CD8-positive, alpha-beta memory T cell (primary cell): ENCODE data around the gene ALG6. TPM values are rescaled to one million over a fixed set of nuclear protein-coding genes. Genes with fewer than 3 reads are reported as not detected.

ENCODE experiments used
- CTCF ChIA-PET: fragments of 350-600 bp; sonication (Branson Sonifier 250); formaldehyde crosslinking; loops from one replicate; lab custom pipeline; 2021; ENCODE audit warnings: antibody characterized with exemption; lab: Charles Lee
- POLR2A ChIA-PET: fragments of 350-600 bp; sonication (Branson Sonifier 250); formaldehyde crosslinking; loops from one replicate; lab custom pipeline; 2021; ENCODE audit warnings: antibody characterized with exemption; lab: Charles Lee
- DNase-seq, 5 donors: peaks; one replicate each; pipeline versions ENCODE4 v3.0.0 to v3.0.0-alpha.2; 2020 to 2022; ENCODE audit warnings: mixed read lengths in 1 of 5
- H3K27ac ChIP-seq: one replicate; pipeline ENCODE4 v1.7.0; 2013; ENCODE audit warnings: low read depth, mild to moderate bottlenecking, low read length, moderate library complexity
- H3K27me3 ChIP-seq: 2 replicates; pipeline ENCODE4 v1.7.0; 2013; ENCODE audit warnings: low read length, mild to moderate bottlenecking; ENCODE audit not compliant: insufficient read depth, poor library complexity, severe bottlenecking
- H3K36me3 ChIP-seq: 2 replicates; pipeline ENCODE4 v1.7.0; 2013; ENCODE audit warnings: mild to moderate bottlenecking, low read length, moderate library complexity; ENCODE audit not compliant: insufficient read depth
- H3K4me1 ChIP-seq: 2 replicates; pipeline ENCODE4 v1.7.0; 2013; ENCODE audit warnings: mild to moderate bottlenecking, low read length, moderate library complexity; ENCODE audit not compliant: insufficient read depth
- H3K4me3 ChIP-seq: 2 replicates; pipeline ENCODE4 v1.7.0; 2013; ENCODE audit warnings: mild to moderate bottlenecking, low read length
- H3K9me3 ChIP-seq: 2 replicates; pipeline ENCODE4 v1.7.0; 2013; ENCODE audit warnings: mild to moderate bottlenecking, low read length
- H3K27ac Mint-ChIP-seq, 8 donors: one replicate each; pipeline ENCODE4 v1.8.0; 2020 to 2021; ENCODE audit warnings: mixed read lengths in 8 of 8, mild to moderate bottlenecking in 6 of 8, inconsistent platforms in 3 of 8, moderate library complexity in 3 of 8
- H3K27me3 Mint-ChIP-seq, 2 donors: one replicate each; pipeline ENCODE4 v1.8.0; 2020 to 2021; ENCODE audit warnings: mixed read lengths in 2 of 2, mild to moderate bottlenecking in 1 of 2, moderate library complexity in 1 of 2
- H3K36me3 Mint-ChIP-seq, 3 donors: one replicate each; pipeline ENCODE4 v1.8.0; 2020 to 2021; ENCODE audit warnings: mixed read lengths in 3 of 3, inconsistent platforms in 1 of 3, mild to moderate bottlenecking in 1 of 3
- H3K4me1 Mint-ChIP-seq, 3 donors: one replicate each; pipeline ENCODE4 v1.8.0; 2020 to 2021; ENCODE audit warnings: mixed read lengths in 3 of 3, inconsistent platforms in 1 of 3, mild to moderate bottlenecking in 1 of 3
- H3K4me3 Mint-ChIP-seq, 7 donors: one replicate each; pipeline ENCODE4 v1.8.0; 2020 to 2021; ENCODE audit warnings: mixed read lengths in 7 of 7, mild to moderate bottlenecking in 6 of 7, moderate library complexity in 4 of 7, inconsistent platforms in 2 of 7
- H3K9me3 Mint-ChIP-seq, 5 donors: one replicate each; pipeline ENCODE4 v1.8.0; 2020 to 2022; ENCODE audit warnings: mixed read lengths in 5 of 5, mild to moderate bottlenecking in 3 of 5, moderate library complexity in 2 of 5, inconsistent platforms in 1 of 5
- polyA plus RNA-seq: library from polyadenylated mRNA; unstranded; fragments of 300-500 nt; fragmentation: Illumina TruSeq; gene quantifications from one replicate; pipeline ENCODE4 v1.2.3, GENCODE V29; 2021
- total RNA-seq, 2 experiments: library from RNA; stranded (reverse); gene quantifications; one replicate each; pipeline ENCODE4 v1.2.3, GENCODE V29; 2021

ALG6 gene
- total and polyA plus RNA-seq, 3 experiments from 2014 or later, result 21.2 to 25.6 (median 24.6) TPM

DNA sequence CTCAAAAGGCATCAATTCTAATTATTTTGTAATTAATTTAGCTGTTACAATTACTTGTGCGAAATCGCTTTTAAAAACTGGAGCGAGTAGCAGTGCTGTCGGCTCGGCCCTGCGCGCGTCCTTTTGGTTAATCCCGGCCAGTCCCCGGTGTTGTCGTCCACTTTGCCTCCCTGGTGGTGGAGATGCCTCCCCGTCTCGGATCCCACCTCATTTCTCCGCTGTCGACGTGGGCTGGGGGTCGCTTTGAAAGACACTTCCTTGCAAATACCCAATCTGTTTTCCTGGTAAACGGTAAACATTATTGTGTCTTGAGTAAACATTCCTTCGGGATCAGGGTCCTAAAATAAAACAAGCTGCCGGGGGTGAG lies 41.3 kb upstream of the ALG6 start:
- no peaks in the 10 kb centered on the region for H3K9me3 ChIP-seq
- POLR2A ChIA-PET, result no interaction called here
- peaks cover 32 to 44% (median 40%) of the 10 kb centered on the region in 3 donors for H3K4me1 Mint-ChIP-seq

DNA sequence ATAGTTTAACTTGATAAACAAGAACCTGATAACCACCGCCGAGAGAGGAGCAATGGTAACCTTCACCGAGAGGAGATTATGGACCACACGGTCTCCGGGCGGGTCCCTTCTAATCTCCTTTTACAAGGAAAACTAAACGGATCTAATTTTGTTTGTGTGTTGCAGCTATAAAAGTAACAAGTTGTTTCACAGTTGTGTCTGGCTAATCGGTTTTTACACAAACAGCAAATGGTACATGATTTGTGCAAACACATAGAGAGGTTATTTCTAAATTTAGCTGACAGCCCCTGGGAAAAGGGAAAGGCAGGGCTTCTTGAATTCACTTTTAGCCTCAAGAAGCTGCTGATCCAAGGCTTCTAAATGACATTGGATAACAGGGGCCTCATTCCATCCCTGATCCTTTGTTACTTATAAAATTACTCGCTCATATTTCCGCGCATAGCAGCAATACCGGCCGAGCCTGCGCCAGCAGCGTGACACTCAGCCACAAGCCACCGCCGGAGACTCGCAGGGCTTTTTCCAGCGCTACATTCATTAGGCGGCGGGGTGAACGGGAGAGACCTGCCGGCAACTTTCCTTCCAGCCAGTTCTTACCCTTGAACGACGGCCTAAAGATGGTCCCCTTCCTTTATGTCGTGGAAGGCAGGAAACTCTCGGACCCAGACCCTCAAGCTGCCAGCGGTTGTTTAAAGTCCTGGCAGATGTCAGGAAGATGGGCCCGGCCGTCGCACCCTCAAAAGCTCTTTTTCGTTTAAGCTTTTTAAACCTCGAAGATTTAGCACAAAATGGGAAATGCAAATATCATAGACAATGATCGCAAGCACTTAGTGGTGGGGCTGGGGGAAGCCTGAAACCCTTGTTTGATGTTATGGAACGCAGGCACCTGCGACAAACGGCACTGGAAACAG lies 40.7 kb upstream of the ALG6 start:
- CTCF ChIA-PET, result no interaction called here
- Histone ChIP-seq H3K4me3 (no peak overlapping the region), H3K27me3 (peaks cover 72% of the 10 kb centered on the region), H3K4me1 (peaks cover 16% of the 10 kb centered on the region), H3K9me3 (no peaks in the 10 kb centered on the region), H3K36me3 (no peaks in the 10 kb centered on the region), H3K27ac (no peak overlapping the region)
- Mint-ChIP-seq H3K9me3 (peaks cover 5 to 52% (median 36%) of the 10 kb centered on the region in 5 donors), H3K36me3 (peaks cover 0 to 7% (median 1%) of the 10 kb centered on the region in 3 donors), H3K27ac (peak overlapping the region in 5 of 8 donors; percentile 15 to 69 (median 56)), H3K4me1 (peaks cover 26 to 39% (median 33%) of the 10 kb centered on the region in 3 donors), H3K27me3 (peaks cover 73 to 76% of the 10 kb centered on the region in 2 donors), H3K4me3 (peak overlapping the region in 4 of 7 donors; percentile 24 to 53 (median 39))
- DNase-seq, result no peak
- POLR2A ChIA-PET, result no interaction called here

More for the DNA sequence above, 41.3 kb upstream of the ALG6 start:
- peaks cover 76 to 79% of the 10 kb centered on the region in 2 donors for H3K27me3 Mint-ChIP-seq
- peaks cover 9 to 58% (median 42%) of the 10 kb centered on the region in 5 donors for H3K9me3 Mint-ChIP-seq
- peaks cover 0 to 7% (median 6%) of the 10 kb centered on the region in 3 donors for H3K36me3 Mint-ChIP-seq
- H3K27ac ChIP-seq, result no peak overlapping the region
- H3K27ac Mint-ChIP-seq, result peak overlapping the region in 3 of 8 donors; percentile 61 to 69 (median 64)
- peaks cover 17% of the 10 kb centered on the region for H3K4me1 ChIP-seq
- H3K36me3 ChIP-seq, result no peaks in the 10 kb centered on the region
- peak overlapping the region in 3 of 7 donors; percentile 24 to 53 (median 32) for H3K4me3 Mint-ChIP-seq
- CTCF ChIA-PET, result no interaction called here
- no peak overlapping the region for H3K4me3 ChIP-seq
- no peak for DNase-seq
- peaks cover 74% of the 10 kb centered on the region for H3K27me3 ChIP-seq

DNA sequence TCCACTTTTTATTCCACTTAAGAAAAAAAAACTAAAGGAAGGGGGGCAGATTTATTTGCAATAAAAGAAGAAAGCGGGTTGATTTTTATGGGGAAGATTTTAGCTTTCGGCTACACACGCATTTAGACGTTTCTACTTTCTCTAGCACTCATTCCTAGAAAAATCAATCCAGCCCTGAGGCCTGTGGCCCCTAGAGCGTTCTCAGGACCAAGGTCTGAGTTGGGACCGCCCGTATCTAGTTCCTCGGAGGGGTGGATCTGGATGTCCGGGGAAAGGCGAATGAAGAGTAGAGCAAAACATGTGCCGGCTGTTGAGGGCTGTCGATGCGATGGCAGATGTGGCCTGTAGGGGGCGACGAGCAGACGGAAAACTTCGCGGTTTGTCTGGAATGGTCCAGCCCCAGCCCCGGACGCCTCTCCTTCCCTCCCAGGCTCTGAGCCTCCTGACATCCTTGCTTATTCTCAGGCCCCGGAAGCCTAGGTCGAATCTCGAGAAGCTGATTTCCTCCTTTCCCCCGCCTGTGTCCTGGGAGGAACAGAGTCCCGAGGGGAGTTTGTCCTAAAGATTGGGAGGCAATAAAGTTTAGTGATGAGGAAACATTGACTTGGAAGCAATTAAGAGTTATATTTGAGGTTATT lies 39.9 kb upstream of the ALG6 start:
- no peak overlapping the region for H3K4me3 ChIP-seq
- ChIA-PET POLR2A (no interaction called here), CTCF (no interaction called here)
- peak overlapping the region in 5 of 8 donors; percentile 15 to 69 (median 56) for H3K27ac Mint-ChIP-seq
- H3K36me3 ChIP-seq, result no peaks in the 10 kb centered on the region
- peaks cover 0 to 7% (median 0%) of the 10 kb centered on the region in 3 donors for H3K36me3 Mint-ChIP-seq
- H3K27me3 Mint-ChIP-seq, result peaks cover 76 to 78% of the 10 kb centered on the region in 2 donors
- peaks cover 4 to 50% (median 34%) of the 10 kb centered on the region in 5 donors for H3K9me3 Mint-ChIP-seq
- H3K4me3 Mint-ChIP-seq, result peak overlapping the region in 5 of 7 donors; percentile 6 to 46 (median 24)
- H3K27ac ChIP-seq, result no peak overlapping the region
- peak in 1 of 5 donors; percentile 9 for DNase-seq
- peaks cover 22 to 37% (median 27%) of the 10 kb centered on the region in 3 donors for H3K4me1 Mint-ChIP-seq
- H3K27me3 ChIP-seq, result peaks cover 68% of the 10 kb centered on the region
- H3K4me1 ChIP-seq, result peaks cover 9% of the 10 kb centered on the region
- no peaks in the 10 kb centered on the region for H3K9me3 ChIP-seq

DNA sequence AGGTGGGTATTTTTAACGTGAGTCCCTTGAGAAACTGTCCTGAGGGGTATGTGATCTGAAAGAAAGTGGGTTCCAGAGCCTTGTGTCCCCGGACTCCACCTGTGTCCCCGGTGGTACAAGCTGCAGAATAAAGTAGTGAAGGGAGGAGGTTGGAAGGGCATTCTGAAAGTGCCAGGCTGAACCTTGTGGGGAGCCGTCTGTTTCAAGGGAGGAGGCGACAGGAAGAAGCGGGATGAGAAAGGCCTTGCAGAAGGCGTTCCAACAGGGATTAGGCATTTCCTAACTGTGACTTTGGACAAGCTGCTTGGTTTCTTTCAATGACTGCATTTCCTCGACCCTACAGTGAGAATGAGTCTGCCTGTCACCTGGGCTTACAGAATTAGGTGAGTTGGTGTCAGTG lies 39.3 kb upstream of the ALG6 start:
- Mint-ChIP-seq H3K9me3 (peaks cover 4 to 50% (median 34%) of the 10 kb centered on the region in 5 donors), H3K27ac (peak overlapping the region in 3 of 8 donors; percentile 31 to 69 (median 65)), H3K36me3 (peaks cover 0 to 7% (median 0%) of the 10 kb centered on the region in 3 donors), H3K4me1 (peaks cover 22 to 37% (median 27%) of the 10 kb centered on the region in 3 donors), H3K4me3 (peak overlapping the region in 3 of 7 donors; percentile 0 to 79 (median 24)), H3K27me3 (peaks cover 76 to 84% of the 10 kb centered on the region in 2 donors)
- DNase-seq, result no peak
- Histone ChIP-seq H3K9me3 (no peaks in the 10 kb centered on the region), H3K4me3 (no peak overlapping the region), H3K4me1 (peaks cover 9% of the 10 kb centered on the region), H3K36me3 (no peaks in the 10 kb centered on the region), H3K27me3 (peaks cover 68% of the 10 kb centered on the region), H3K27ac (no peak overlapping the region)
- CTCF ChIA-PET, result no interaction called here
- POLR2A ChIA-PET, result no interaction called here

DNA sequence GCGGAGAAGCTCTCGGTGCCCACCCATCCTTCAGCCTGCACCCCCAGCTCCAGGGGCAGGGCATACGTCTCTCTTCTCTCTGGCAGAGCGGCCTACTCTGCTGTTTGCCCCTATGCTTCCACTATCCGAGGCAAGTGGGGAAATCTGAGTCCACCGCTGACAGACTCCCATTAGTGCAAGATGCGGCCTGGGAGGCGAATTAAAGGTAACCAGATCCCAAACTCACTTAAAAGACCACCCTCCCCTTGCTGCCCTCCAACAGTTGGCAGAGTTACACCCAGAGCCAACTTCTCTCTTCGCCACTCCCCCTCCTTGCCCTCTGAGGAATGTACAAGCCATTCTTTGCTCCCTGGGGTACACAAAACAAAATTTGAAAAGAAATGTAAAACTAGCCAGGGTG lies 38.6 kb upstream of the ALG6 start:
- POLR2A ChIA-PET, result no interaction called here
- Mint-ChIP-seq H3K4me3 (peak overlapping the region in 1 of 7 donors; percentile 63), H3K4me1 (peaks cover 19 to 33% (median 22%) of the 10 kb centered on the region in 3 donors), H3K27ac (peak overlapping the region in 1 of 8 donors; percentile 69), H3K9me3 (peaks cover 4 to 47% (median 34%) of the 10 kb centered on the region in 5 donors), H3K27me3 (peaks cover 72 to 84% of the 10 kb centered on the region in 2 donors), H3K36me3 (peaks cover 0 to 7% (median 0%) of the 10 kb centered on the region in 3 donors)
- DNase-seq, result no peak
- no peaks in the 10 kb centered on the region for H3K9me3 ChIP-seq
- peaks cover 68% of the 10 kb centered on the region for H3K27me3 ChIP-seq
- H3K4me1 ChIP-seq, result peaks cover 9% of the 10 kb centered on the region
- H3K36me3 ChIP-seq, result no peaks in the 10 kb centered on the region
- no peak overlapping the region for H3K4me3 ChIP-seq
- CTCF ChIA-PET, result no interaction called here
- no peak overlapping the region for H3K27ac ChIP-seq

DNA sequence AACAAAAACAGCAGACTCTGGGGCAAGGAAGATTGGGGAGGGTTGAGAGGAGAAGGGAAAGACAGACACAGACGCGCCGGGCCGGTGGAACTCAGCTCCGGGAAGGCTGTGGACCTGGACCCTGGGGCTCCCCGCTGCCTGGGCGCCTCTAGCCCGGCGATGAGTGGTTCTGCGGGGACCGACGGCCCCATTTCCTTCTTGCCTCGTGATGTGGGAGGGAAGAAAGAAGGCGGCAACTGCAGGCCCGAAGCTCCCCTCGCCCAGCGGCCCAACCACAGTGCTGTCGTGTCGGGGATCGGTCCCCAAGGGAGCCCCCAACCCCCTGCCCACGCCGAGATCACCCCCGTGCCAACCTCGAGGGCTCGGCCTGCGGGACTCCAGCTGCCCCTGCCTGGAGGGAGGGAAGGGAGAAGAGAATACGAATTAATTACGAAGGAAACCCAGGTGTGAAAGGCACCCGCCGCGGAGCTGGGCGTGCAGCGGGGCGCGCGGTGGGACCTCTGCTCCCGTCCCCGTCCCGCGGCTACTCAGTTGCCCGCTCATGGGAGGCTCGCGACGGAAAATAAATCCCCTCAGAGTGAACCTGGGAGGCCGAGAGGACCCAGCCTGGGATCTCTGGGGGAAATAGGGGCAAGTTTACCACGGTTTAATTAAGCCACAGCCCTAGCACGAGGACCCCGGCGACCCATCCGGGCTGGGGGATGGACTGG lies 37.7 kb upstream of the ALG6 start:
- Mint-ChIP-seq H3K36me3 (peaks cover 0 to 7% (median 0%) of the 10 kb centered on the region in 3 donors), H3K27me3 (peaks cover 74 to 89% of the 10 kb centered on the region in 2 donors), H3K9me3 (peaks cover 4 to 42% (median 29%) of the 10 kb centered on the region in 5 donors), H3K4me3 (peak overlapping the region in 5 of 7 donors; percentile 39 to 73 (median 58)), H3K27ac (peak overlapping the region in 1 of 8 donors; percentile 67), H3K4me1 (peaks cover 17 to 28% (median 18%) of the 10 kb centered on the region in 3 donors)
- Histone ChIP-seq H3K36me3 (no peaks in the 10 kb centered on the region), H3K27me3 (peaks cover 62% of the 10 kb centered on the region), H3K27ac (no peak overlapping the region), H3K9me3 (no peaks in the 10 kb centered on the region), H3K4me1 (peaks cover 9% of the 10 kb centered on the region), H3K4me3 (no peak overlapping the region)
- ChIA-PET CTCF (no interaction called here), POLR2A (no interaction called here)
- peak in 1 of 5 donors; percentile 3 for DNase-seq

DNA sequence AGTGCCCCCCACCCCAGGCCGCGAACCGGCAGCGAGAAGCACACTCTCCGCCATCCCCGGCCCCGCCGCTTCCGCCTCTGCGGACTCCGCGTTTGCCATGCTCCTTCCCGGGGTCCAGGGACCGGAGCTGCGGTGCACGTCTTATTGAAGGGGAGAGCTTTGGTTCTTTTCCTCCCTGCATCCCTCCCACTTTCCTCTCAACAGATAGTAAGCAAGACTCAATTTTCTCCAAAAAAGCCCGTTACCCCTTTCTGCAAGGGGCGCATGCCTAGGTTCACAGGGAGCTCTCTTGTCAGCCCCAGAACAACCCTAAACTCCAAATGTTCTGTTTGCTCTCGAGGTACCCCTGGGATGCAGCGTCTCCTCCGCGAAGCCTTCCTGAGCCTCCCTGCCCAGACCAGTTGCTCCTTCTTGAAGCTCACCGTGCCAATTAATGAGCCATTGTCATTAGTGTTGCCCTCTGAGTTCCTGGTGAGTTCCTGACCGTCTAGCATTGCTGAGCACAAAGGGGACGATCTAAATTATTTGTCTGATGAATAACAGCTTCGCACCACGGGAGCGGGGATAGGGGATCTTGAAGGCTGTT lies 37.0 kb upstream of the ALG6 start:
- H3K36me3 Mint-ChIP-seq, result peaks cover 0 to 7% (median 0%) of the 10 kb centered on the region in 3 donors

More for the DNA sequence above, 37.0 kb upstream of the ALG6 start:
- H3K4me3 ChIP-seq, result no peak overlapping the region
- peaks cover 65% of the 10 kb centered on the region for H3K27me3 ChIP-seq
- H3K4me1 Mint-ChIP-seq, result peaks cover 17 to 24% (median 18%) of the 10 kb centered on the region in 3 donors
- DNase-seq, result no peak
- H3K27ac ChIP-seq, result no peak overlapping the region
- peaks cover 4 to 39% (median 29%) of the 10 kb centered on the region in 5 donors for H3K9me3 Mint-ChIP-seq
- ChIA-PET POLR2A (no interaction called here), CTCF (no interaction called here)
- H3K9me3 ChIP-seq, result no peaks in the 10 kb centered on the region
- no peaks in the 10 kb centered on the region for H3K36me3 ChIP-seq
- peak overlapping the region in 2 of 8 donors; percentile 3 to 55 for H3K27ac Mint-ChIP-seq
- peaks cover 9% of the 10 kb centered on the region for H3K4me1 ChIP-seq
- H3K27me3 Mint-ChIP-seq, result peaks cover 67 to 90% of the 10 kb centered on the region in 2 donors
- peak overlapping the region in 5 of 7 donors; percentile 14 to 81 (median 58) for H3K4me3 Mint-ChIP-seq
